Stimulated activated naive CD8-positive, alpha-beta T cell treated with anti-CD3 and anti-CD28 coated beads, Interleukin-15, amount 100 ng/mL, for 72 hours (primary cell): ENCODE measurements around the gene ZNF367.

Source experiments
- ATAC-seq: fragments of 150-1000 bp; cut with Tn5 transposase; 2 replicates; pipeline ENCODE4 v1.10.0; 2021; ENCODE audit warnings: mild to moderate bottlenecking, moderate library complexity
- DNase-seq, 2 donors: peaks; one replicate each; pipeline ENCODE4 v3.0.0; 2021 to 2022
- H3K27ac Mint-ChIP-seq, 2 donors: one replicate each; pipeline ENCODE4 v1.8.0; 2022; ENCODE audit warnings: mild to moderate bottlenecking in 2 of 2, mixed read lengths in 2 of 2, moderate library complexity in 2 of 2
- H3K27me3 Mint-ChIP-seq: one replicate; pipeline ENCODE4 v1.8.0; 2022; ENCODE audit warnings: mixed read lengths
- H3K4me1 Mint-ChIP-seq: one replicate; pipeline ENCODE4 v1.8.0; 2022; ENCODE audit warnings: mild to moderate bottlenecking, mixed read lengths
- H3K4me3 Mint-ChIP-seq, 2 donors: one replicate each; pipeline ENCODE4 v1.8.0; 2022; ENCODE audit warnings: mild to moderate bottlenecking in 2 of 2, mixed read lengths in 2 of 2, moderate library complexity in 1 of 2
- H3K9me3 Mint-ChIP-seq, 2 donors: one replicate each; pipeline ENCODE4 v1.8.0; 2022; ENCODE audit warnings: mixed read lengths in 2 of 2

ZNF367 gene

DNA sequence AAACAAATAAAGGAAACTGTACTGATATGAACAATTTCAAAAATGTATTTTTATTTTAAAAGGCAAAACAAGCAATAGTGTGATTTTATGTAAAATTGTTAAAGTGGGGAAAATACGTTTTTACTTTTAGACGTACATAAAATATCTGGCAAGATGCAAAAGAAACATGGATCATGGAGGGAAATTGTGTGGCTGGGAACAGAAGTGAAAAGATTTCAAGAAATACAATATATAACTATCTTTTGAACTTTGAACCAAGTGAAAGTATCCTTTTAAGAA is 1.5 kb upstream of the ZNF367 start:
- H3K4me1 Mint-ChIP-seq, result peaks cover 35% of the 10 kb centered on the region
- no peaks in the 10 kb centered on the region for H3K9me3 Mint-ChIP-seq
- no peaks in the 10 kb centered on the region for H3K27me3 Mint-ChIP-seq
- ATAC-seq, result no peak
- no peak for DNase-seq
- peak overlapping the region; percentile 4 to 19 for H3K27ac Mint-ChIP-seq
- peak overlapping the region; percentile 88 to 91 for H3K4me3 Mint-ChIP-seq

DNA sequence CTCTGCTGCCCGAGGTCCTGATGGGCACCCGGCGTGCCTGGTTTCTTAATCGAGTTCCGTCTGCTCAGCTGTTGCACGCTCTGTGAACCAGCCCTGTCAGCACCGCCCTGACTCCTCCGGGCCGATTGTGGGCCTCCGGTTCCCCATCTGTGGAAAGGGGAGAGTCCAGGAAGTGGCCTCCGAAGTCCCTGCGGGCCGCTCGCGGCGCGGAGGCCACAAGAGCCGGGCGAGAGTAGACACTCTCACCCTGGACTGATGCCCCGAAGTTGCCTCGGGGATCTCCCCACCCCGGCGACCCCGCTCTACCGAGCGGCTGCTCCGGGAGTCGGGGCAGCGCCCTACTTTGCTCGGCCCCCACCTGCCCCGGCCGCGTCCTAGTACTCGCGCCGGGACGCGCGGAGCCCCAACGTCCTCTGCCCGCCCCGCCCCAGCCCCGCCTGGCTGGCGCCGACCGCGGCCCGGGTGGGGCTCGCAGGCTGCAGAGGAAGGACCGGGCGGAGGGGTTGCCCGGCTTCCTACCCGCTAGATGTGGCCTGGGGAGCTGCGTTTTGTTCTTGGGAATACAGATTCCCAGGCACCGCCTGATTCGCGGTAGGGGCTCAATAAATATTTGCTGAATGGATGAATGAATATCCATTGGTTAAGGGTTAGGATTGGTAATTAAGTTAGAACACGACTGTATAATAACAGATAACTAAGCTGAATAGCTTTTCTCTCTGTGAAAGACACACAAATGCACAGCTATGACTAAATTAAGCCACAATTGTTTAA is 935 bp upstream of the ZNF367 start:
- Mint-ChIP-seq H3K9me3 (no peaks in the 10 kb centered on the region), H3K4me3 (peak overlapping the region; percentile 88 to 91)
- peak; percentile 61 for ATAC-seq

DNA sequence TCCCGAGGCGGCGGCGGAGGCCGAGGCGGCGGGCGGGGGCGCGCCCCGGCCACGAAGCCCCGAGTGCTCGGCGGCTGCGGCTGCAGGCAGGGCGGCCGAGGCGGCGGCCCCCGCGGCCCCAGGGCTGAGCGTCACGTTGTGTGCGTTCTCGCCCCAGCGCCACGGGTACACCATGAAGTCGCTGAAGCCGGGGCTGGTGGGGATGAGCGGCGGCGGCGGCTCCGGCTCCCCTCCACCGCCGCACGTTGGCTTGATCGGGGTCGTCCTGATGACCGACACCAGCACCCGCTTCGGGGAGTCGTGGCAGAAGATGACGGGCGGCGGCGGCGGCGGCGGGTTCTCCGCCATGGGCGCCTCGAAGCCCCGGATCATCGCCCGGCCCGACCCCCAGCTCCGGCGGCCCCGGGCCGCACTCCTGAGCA is 498 bp downstream of the ZNF367 start:
- peak; percentile 50 to 55 for DNase-seq
- no peak for ATAC-seq
- H3K4me1 Mint-ChIP-seq, result peaks cover 52% of the 10 kb centered on the region
- H3K27ac Mint-ChIP-seq, result peak overlapping the region; percentile 94 to 99
- no peaks in the 10 kb centered on the region for H3K27me3 Mint-ChIP-seq
- H3K9me3 Mint-ChIP-seq, result no peaks in the 10 kb centered on the region
- H3K4me3 Mint-ChIP-seq, result peak overlapping the region; percentile 86 to 87

More for the DNA sequence above, 935 bp upstream of the ZNF367 start:
- Mint-ChIP-seq H3K27me3 (no peaks in the 10 kb centered on the region), H3K4me1 (peaks cover 37% of the 10 kb centered on the region), H3K27ac (peak overlapping the region; percentile 34 to 81)
- peak; percentile 72 to 75 for DNase-seq

- peak; percentile 80 to 87 for DNase-seq
Observed at GRCh38 chr9:96417051-96417586, 1.1 kb downstream of the ZNF367 start.

DNA sequence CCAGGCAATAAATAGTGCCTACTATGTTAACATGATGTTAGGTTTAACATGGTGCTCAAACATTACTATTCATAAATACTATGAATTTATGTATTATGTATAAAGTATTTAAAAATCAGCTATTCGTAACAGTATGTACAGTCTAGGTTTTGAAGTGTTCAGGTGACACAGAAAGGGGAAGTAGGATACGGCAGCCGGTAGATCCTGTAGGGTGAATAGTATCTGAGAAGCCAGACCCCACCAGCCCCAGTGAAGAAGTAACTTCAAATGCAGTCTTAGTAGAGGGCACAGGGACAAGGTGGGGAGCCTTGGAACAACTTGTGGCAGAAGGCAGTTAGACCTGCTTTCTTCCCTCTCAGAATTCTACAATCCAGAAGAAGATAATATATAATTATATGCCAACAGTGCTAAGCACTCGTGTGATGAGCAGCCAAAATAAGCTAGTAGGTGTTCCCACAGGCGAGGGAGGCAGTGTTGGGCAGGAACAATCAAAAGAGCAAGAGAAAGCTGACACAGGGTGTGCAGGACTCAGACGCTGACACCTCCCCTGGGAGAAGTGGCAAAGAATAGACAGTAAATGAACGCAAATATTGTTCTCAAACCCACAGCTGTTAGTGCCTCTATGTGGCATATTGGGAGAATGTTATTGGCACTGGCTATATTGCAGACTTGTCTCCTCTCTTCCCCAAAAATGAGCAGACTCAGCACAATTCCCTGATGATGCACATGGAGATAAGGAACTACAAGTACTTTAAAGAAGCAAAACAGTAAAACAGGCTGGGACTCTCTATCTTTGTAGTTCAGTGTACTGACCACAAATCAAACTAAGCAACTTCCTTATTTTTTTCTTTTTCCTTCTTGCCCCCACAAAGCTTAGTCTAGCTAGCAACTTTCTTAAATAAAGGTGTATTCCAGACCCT is 4.6 kb downstream of the ZNF367 start:
- Mint-ChIP-seq H3K4me1 (peaks cover 47% of the 10 kb centered on the region), H3K27ac (peak overlapping the region; percentile 35 to 46), H3K9me3 (no peaks in the 10 kb centered on the region), H3K4me3 (peak overlapping the region; percentile 52 to 70), H3K27me3 (no peaks in the 10 kb centered on the region)
- DNase-seq (no peak), ATAC-seq (no peak)

More at GRCh38 chr9:96417051-96417586, 1.1 kb downstream of the ZNF367 start:
- peaks cover 57% of the 10 kb centered on the region for H3K4me1 Mint-ChIP-seq
- no peaks in the 10 kb centered on the region for H3K27me3 Mint-ChIP-seq
- peak overlapping the region; percentile 86 to 96 for H3K27ac Mint-ChIP-seq
- ATAC-seq, result peak; percentile 7
- peak overlapping the region; percentile 82 to 91 for H3K4me3 Mint-ChIP-seq
- no peaks in the 10 kb centered on the region for H3K9me3 Mint-ChIP-seq

DNA sequence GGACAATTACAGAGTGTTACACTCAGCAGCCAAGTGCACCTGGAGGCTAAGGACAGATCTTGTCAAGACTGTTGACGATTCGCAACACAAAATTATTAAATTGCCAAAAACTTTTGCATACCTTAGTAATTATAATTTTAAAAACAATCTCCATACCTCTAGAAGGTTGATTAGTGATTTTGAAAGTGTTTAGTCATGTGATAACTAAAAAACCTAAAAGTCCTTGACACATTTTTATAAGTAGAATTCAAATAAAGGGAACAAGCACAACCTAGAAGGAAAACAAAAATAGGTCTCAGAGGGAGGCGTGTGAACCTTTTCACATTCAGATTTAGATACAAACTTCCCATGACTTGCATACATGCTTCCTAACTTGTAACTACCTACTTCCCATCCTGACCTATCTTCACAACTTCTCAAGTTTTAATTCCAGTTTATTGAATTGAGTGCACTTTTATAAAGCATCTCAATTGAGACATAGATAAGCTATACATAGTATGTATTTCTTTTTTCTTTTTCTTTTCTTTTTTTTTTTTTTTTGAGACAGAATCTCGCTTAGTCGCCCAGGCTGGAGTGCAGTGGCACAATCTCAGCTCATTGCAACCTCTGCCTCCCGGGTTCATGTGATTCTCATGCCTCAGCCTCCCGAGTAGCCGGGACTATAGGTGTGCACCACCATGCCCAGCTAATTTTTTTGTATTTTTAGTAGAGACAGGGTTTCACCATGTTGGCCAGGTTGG is 5.8 kb downstream of the ZNF367 start:
- no peak overlapping the region for H3K27ac Mint-ChIP-seq
- no peaks in the 10 kb centered on the region for H3K27me3 Mint-ChIP-seq
- H3K9me3 Mint-ChIP-seq, result no peaks in the 10 kb centered on the region
- DNase-seq (no peak), ATAC-seq (no peak)
- H3K4me3 Mint-ChIP-seq, result no peak overlapping the region
- peaks cover 50% of the 10 kb centered on the region for H3K4me1 Mint-ChIP-seq

DNA sequence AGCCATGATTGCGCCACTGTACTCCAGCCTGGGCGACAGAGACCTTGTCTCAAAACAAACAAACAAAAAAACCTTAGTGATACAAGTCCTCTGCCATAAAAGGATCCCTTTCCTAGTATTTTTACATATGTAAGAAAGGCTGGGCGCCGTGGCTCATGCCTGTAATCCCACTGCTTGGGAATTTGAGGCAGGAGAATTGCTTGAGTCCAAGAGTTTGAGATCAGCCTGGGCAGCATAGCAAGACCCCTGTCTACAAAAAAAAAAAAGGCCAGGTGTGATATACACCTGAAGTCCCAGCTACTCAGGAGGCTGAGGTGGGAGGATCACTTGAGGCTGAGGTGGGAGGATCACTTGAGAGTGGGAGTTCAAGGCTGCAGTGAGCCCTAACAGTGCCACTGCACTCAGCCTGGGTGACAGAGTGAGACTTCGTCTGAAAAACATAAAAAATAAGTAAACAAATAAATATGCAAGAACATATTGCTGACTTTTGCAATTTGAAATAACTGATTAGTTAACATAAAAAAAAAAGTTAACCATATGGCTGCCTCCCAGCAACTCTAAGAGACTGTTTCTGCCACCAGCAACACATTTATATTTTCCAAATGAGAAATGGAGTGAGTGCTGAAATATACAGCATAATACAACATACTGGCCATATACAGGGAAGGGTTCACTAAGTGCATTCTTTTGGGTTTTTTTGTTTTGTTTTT is 6.9 kb downstream of the ZNF367 start:
- Mint-ChIP-seq H3K9me3 (no peaks in the 10 kb centered on the region), H3K4me1 (peaks cover 46% of the 10 kb centered on the region), H3K4me3 (no peak overlapping the region), H3K27ac (no peak overlapping the region), H3K27me3 (no peaks in the 10 kb centered on the region)
- DNase-seq (no peak), ATAC-seq (no peak)

DNA sequence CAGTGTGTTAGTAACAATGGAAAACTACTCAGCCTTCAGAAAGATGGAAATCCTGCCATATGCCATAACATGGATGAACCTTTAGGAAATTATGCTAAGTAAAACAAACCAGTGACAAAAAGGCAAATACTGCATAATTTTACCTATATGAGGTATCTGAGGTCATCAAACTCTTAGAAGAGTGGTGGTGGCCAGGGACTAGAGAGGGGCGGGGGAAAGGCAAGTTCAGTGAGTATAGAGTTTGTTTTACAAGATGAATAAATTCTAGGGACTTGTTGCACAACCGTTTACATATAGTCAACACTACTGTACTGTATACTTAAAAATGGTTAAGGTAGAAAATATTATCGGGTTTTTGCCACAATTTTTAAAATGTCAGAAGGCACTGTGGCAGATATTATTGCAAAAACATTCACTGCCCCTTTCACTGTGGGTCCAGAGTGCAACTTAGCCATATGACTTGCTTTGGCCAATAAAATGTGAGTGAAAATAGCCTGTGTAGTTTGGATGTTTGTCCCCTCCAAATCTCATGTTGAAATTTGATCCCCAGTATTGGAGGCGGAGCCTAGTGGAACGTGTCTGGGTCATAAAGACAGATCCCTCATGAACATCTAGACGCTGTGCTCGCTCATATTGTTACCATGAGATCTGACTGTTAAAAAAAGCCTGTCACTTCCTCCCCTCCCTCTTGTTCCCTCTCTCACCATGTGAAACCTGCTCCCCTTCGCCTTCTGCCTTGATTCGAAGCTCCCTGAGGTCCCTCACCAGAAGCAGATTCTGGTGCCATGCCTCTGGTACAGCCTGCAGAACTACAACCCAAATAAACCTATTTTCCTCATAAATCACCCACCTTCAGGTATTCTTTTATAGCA is 9.5 kb downstream of the ZNF367 start:
- no peak overlapping the region for H3K27ac Mint-ChIP-seq
- H3K4me3 Mint-ChIP-seq, result no peak overlapping the region
- no peak for DNase-seq
- peaks cover 30% of the 10 kb centered on the region for H3K4me1 Mint-ChIP-seq
- no peaks in the 10 kb centered on the region for H3K9me3 Mint-ChIP-seq
- no peaks in the 10 kb centered on the region for H3K27me3 Mint-ChIP-seq
- ATAC-seq, result no peak

- Mint-ChIP-seq H3K27me3 (no peaks in the 10 kb centered on the region), H3K4me3 (peak overlapping the region; percentile 36 to 37), H3K4me1 (peaks cover 42% of the 10 kb centered on the region), H3K27ac (peak overlapping the region; percentile 49 to 55), H3K9me3 (peaks cover 0 to 4% of the 10 kb centered on the region in 2 donors)
- ATAC-seq (no peak), DNase-seq (no peak)
Observed at GRCh38 chr9:96400132-96400910, 17.8 kb downstream of the ZNF367 start.

DNA sequence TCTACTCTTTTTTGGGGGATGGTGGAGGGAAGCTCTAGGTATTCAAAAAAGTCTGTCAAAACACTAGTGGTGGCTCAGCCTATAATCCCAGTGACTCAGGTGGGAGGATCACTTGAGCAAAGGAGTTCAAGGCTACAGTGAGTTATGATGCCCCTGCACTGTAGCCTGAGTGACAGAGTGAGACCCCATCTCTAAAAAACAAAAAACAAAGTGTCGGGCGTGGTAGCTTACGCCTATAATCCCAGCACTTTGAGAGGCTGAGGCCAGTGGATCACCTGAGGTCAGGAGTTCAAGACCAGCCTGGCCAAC is 18.9 kb downstream of the ZNF367 start:
- Mint-ChIP-seq H3K9me3 (peaks cover 0 to 4% of the 10 kb centered on the region in 2 donors), H3K27ac (peak overlapping the region; percentile 23 to 72), H3K27me3 (no peaks in the 10 kb centered on the region), H3K4me1 (peaks cover 42% of the 10 kb centered on the region), H3K4me3 (peak overlapping the region in 1 of 2 donors; percentile 36)
- DNase-seq, result no peak
- ATAC-seq, result no peak

GRCh38 chr9:96398582-96399324 is 19.4 kb downstream of the ZNF367 start:
- H3K27ac Mint-ChIP-seq, result peak overlapping the region; percentile 13 to 72
- H3K9me3 Mint-ChIP-seq, result peaks cover 0 to 4% of the 10 kb centered on the region in 2 donors
- H3K27me3 Mint-ChIP-seq, result no peaks in the 10 kb centered on the region
- DNase-seq (no peak), ATAC-seq (no peak)
- H3K4me1 Mint-ChIP-seq, result peaks cover 42% of the 10 kb centered on the region
- peak overlapping the region in 1 of 2 donors; percentile 36 for H3K4me3 Mint-ChIP-seq

DNA sequence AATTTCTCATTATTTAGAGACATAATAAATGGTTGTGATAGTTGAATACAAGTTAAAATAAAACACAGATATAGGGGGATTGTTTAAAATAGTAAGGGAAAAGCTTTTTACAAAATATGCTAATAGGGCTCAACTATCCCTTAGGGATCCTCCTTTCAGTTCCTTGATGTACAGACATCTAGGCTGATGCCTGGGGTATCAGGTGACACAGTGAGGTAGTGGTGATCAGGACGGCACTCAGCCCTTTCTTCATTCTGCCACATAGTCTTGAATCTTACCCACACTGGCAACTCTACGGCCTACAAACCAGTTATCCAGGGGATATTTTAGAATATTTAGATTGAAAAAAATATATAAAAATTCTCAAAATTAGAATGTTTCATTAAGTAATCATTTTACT is 22.2 kb downstream of the ZNF367 start:
- ATAC-seq (no peak), DNase-seq (no peak)
- H3K4me3 Mint-ChIP-seq, result no peak overlapping the region
- no peak overlapping the region for H3K27ac Mint-ChIP-seq
- peaks cover 0 to 4% of the 10 kb centered on the region in 2 donors for H3K9me3 Mint-ChIP-seq
- peaks cover 28% of the 10 kb centered on the region for H3K4me1 Mint-ChIP-seq
- H3K27me3 Mint-ChIP-seq, result no peaks in the 10 kb centered on the region
